HepG2 (cell line): ENCODE data around the gene PRM3. TPM values are rescaled to one million over a fixed set of nuclear protein-coding genes. Genes with fewer than 3 reads are reported as not detected.

ENCODE experiments used
- ATF3 ChIP-seq: sonication (generic); formaldehyde crosslinking; IDR thresholded peaks from 2 replicates; pipeline ENCODE4 v1.4.0; 2020; ENCODE audit warnings: missing genetic modification reagents
- CHD2 ChIP-seq: IDR thresholded peaks from 2 replicates; pipeline ENCODE4 v1.6.1; 2011; ENCODE audit warnings: low read depth, low read length, improper control_type of control experiment
- E2F1 ChIP-seq: sonication (generic); formaldehyde crosslinking; IDR thresholded peaks from 2 replicates; pipeline ENCODE4 v1.5.0; 2020; ENCODE audit warnings: missing genetic modification reagents
- GABPB1 ChIP-seq: IDR thresholded peaks from 2 replicates; pipeline ENCODE4 v1.6.1; 2016; ENCODE audit warnings: mild to moderate bottlenecking, missing genetic modification reagents, moderate library complexity, missing compliant biosample characterization
- GLMP ChIP-seq: sonication (generic); formaldehyde crosslinking; IDR thresholded peaks from 2 replicates; pipeline ENCODE4 v1.9.0; 2021; ENCODE audit warnings: missing genetic modification reagents, mild to moderate bottlenecking, borderline replicate concordance
- MAF1 ChIP-seq: sonication (generic); formaldehyde crosslinking; IDR thresholded peaks from 2 replicates; pipeline ENCODE4 v1.5.0; 2020; ENCODE audit warnings: missing genetic modification reagents, borderline replicate concordance
- MXD1 ChIP-seq: sonication (generic); formaldehyde crosslinking; IDR thresholded peaks from 2 replicates; pipeline ENCODE4 v1.4.0; 2020; ENCODE audit warnings: mild to moderate bottlenecking, missing genetic modification reagents
- SATB2 ChIP-seq: sonication (generic); formaldehyde crosslinking; IDR thresholded peaks from 2 replicates; pipeline ENCODE4 v1.5.0; 2020; ENCODE audit warnings: missing genetic modification reagents
- SRSF9 ChIP-seq: fragments of 200-400 bp; formaldehyde crosslinking; IDR thresholded peaks from 2 replicates; pipeline ENCODE4 v1.6.1; 2018; ENCODE audit warnings: borderline replicate concordance, mild to moderate bottlenecking, low read depth, low read length; ENCODE audit not compliant: insufficient read depth, poor library complexity, severe bottlenecking
- TBP ChIP-seq: sonication (generic); formaldehyde crosslinking; IDR thresholded peaks from 2 replicates; pipeline ENCODE4 v1.5.0; 2020; ENCODE audit warnings: missing genetic modification reagents
- ZBTB33 ChIP-seq: sonication (generic); formaldehyde crosslinking; IDR thresholded peaks from 2 replicates; pipeline ENCODE4 v1.4.0; 2020; ENCODE audit warnings: missing genetic modification reagents
- ZBTB8A ChIP-seq: sonication (generic); formaldehyde crosslinking; IDR thresholded peaks from 2 replicates; pipeline ENCODE4 v1.4.0; 2020; ENCODE audit warnings: mild to moderate bottlenecking, low read depth, missing genetic modification reagents, borderline replicate concordance
- ZFP36L1 ChIP-seq: sonication (generic); formaldehyde crosslinking; IDR thresholded peaks from 2 replicates; pipeline ENCODE4 v1.8.0; 2022; ENCODE audit warnings: mild to moderate bottlenecking, missing genetic modification reagents, moderate library complexity
- ZFP36L2 ChIP-seq: sonication (generic); formaldehyde crosslinking; IDR thresholded peaks from 2 replicates; pipeline ENCODE4 v1.4.0; 2020; ENCODE audit warnings: missing genetic modification reagents
- ZNF280B ChIP-seq: sonication (generic); formaldehyde crosslinking; IDR thresholded peaks from 2 replicates; pipeline ENCODE4 v1.5.0; 2020; ENCODE audit warnings: missing genetic modification reagents, mild to moderate bottlenecking, borderline replicate concordance
- ZNF30 ChIP-seq: sonication (generic); formaldehyde crosslinking; IDR thresholded peaks from 2 replicates; pipeline ENCODE4 v1.5.0; 2020; ENCODE audit warnings: mild to moderate bottlenecking, missing genetic modification reagents
- ZNF331 ChIP-seq: sonication (generic); formaldehyde crosslinking; IDR thresholded peaks from 2 replicates; pipeline ENCODE4 v1.4.0; 2020; ENCODE audit warnings: missing genetic modification reagents
- ZNF430 ChIP-seq: sonication (generic); formaldehyde crosslinking; IDR thresholded peaks from 2 replicates; pipeline ENCODE4 v1.9.0; 2021; ENCODE audit warnings: mild to moderate bottlenecking, missing genetic modification reagents
- ZNF644 ChIP-seq: IDR thresholded peaks from 2 replicates; pipeline ENCODE4 v1.6.1; 2016; ENCODE audit warnings: low read depth
- ZNF747 ChIP-seq: sonication (generic); formaldehyde crosslinking; IDR thresholded peaks from 2 replicates; pipeline ENCODE4 v1.8.1; 2023; ENCODE audit warnings: missing genetic modification reagents, mild to moderate bottlenecking, borderline replicate concordance
- ZNF777 ChIP-seq: sonication (generic); formaldehyde crosslinking; IDR thresholded peaks from 2 replicates; pipeline ENCODE4 v1.4.0; 2020; ENCODE audit warnings: missing genetic modification reagents
- ZNF790 ChIP-seq: sonication (generic); formaldehyde crosslinking; IDR thresholded peaks from 2 replicates; pipeline ENCODE4 v1.8.0; 2022; ENCODE audit warnings: missing genetic modification reagents, mild to moderate bottlenecking, borderline replicate concordance
- ZSCAN20 ChIP-seq: sonication (generic); formaldehyde crosslinking; IDR thresholded peaks from 2 replicates; pipeline ENCODE4 v1.4.0; 2020; ENCODE audit warnings: missing genetic modification reagents, mild to moderate bottlenecking, borderline replicate concordance
- polyA plus RNA-seq, 8 experiments: library from polyadenylated mRNA; depleted of rRNA in 3 of 8; stranded (reverse) in 7 of 8; unstranded in 1 of 8; fragments of >200 nt; fragmentation: Illumina TruSeq in 4 of 8; extraction: Trizol in 4 of 8; gene quantifications; 2 replicates each; pipeline versions ENCODE4 v1.2.1 to v1.2.3, GENCODE V29; 2011 to 2016; ENCODE audit warnings: low read depth in 4 of 8, missing spikeins in 1 of 8, mixed read lengths in 1 of 8; ENCODE audit not compliant: insufficient read depth in 1 of 8
- total RNA-seq, 5 experiments: library from RNA; depleted of rRNA; stranded (reverse); fragments of >200 nt; fragmentation: Illumina TruSeq; extraction: Trizol; gene quantifications; 2 replicates each; pipeline ENCODE4 v1.2.3, GENCODE V29; 2016; ENCODE audit warnings: low read depth in 1 of 5

The PRM3 gene
- total and polyA plus RNA-seq, 2 of the 13 experiments (the other 11 are each of a cell fraction or from before 2014, with no cell fraction given): not detected

- TF ChIP-seq ZNF280B (CRISPR knock-in tag) (no peak), ZNF777 (CRISPR knock-in tag) (no peak), ZNF430 (CRISPR knock-in tag) (0 out of 2 replicates have a peak, but pooled peaks have one; percentile 66), TBP (CRISPR knock-in tag) (no peak), ZBTB8A (CRISPR knock-in tag) (no peak), GABPB1 (CRISPR knock-in tag) (peak; percentile 33; the same call in 1 of the 2 replicates), CHD2 (no peak), MAF1 (CRISPR knock-in tag) (no peak), ZFP36L2 (CRISPR knock-in tag) (no peak), GLMP (no peak), ZNF331 (CRISPR knock-in tag) (0 out of 2 replicates have a peak, but pooled peaks have one; percentile 45), SRSF9 (no peak), SATB2 (CRISPR knock-in tag) (no peak), ZBTB33 (CRISPR knock-in tag) (no peak), ZSCAN20 (no peak), ZNF747 (CRISPR knock-in tag) (no peak), ZFP36L1 (CRISPR knock-in tag) (no peak), MXD1 (peak; percentile 77), ATF3 (CRISPR knock-in tag) (no peak), ZNF644 (no peak), ZNF30 (CRISPR knock-in tag) (peak; percentile 25; the same call in 1 of the 2 replicates), E2F1 (CRISPR knock-in tag) (no peak), ZNF790 (peak; percentile 36; the same call in 1 of the 2 replicates)
Measured at GRCh38 chr16:11258553-11259492, 14.6 kb downstream of the PRM3 start (continued).
